ENCODE results near the gene TNFRSF25. TPM values are rescaled to one million over a fixed set of nuclear protein-coding genes. Genes with fewer than 3 reads are reported as not detected.

The TNFRSF25 gene
- total RNA-seq, 1 donor from 2014 or later: 20.5 TPM

- TF ChIP-seq CTCF (IDR thresholded peaks at IDR 0.05; ENCODE audit: insufficient read depth, low read length, severe bottlenecking): no peak
- no peak overlapping the region for H3K4me3 ChIP-seq (ENCODE audit: low read depth, low read length)
Measured at GRCh38 chr1:6491966-6492365, 26.0 kb upstream of the TNFRSF25 start.

GRCh38 chr1:6491480-6491962, 25.5 kb upstream of the TNFRSF25 start, which contains the start of gene PLEKHG5:
TSS of gene PLEKHG5 (minus strand) at chr1:6491667. CDS start at chr1:6477571, 14,096 bp downstream.
- Histone ChIP-seq H3K27me3 (ENCODE audit: control insufficient read depth, insufficient read depth, low read length) (no peaks in the 10 kb centered on the region), H3K4me3 (ENCODE audit: low read depth, low read length) (peak within 1 kb of the TSS; percentile 98), H3K36me3 (ENCODE audit: control insufficient read depth, insufficient read depth, low read length) (peaks cover 6% of the 10 kb centered on the region)
- no peak for TF ChIP-seq CTCF (IDR thresholded peaks at IDR 0.05; ENCODE audit: insufficient read depth, low read length, severe bottlenecking)
- DNase-seq (ENCODE audit: low read depth) (peak; percentile 98), FAIRE-seq (peak; percentile 50)

More at GRCh38 chr1:6491966-6492365, 26.0 kb upstream of the TNFRSF25 start:
- FAIRE-seq: no peak
- Histone ChIP-seq H3K27me3 (ENCODE audit: control insufficient read depth, insufficient read depth, low read length) (no peaks in the 10 kb centered on the region), H3K36me3 (ENCODE audit: control insufficient read depth, insufficient read depth, low read length) (peaks cover 6% of the 10 kb centered on the region)
- no peak for DNase-seq (ENCODE audit: low read depth)

- peaks cover 6% of the 10 kb centered on the region for H3K36me3 ChIP-seq (ENCODE audit: control insufficient read depth, insufficient read depth, low read length)
- no peaks in the 10 kb centered on the region for H3K27me3 ChIP-seq (ENCODE audit: control insufficient read depth, insufficient read depth, low read length)
- H3K4me3 ChIP-seq (ENCODE audit: low read depth, low read length): peak overlapping the region; percentile 98
- no peak for FAIRE-seq
- DNase-seq (ENCODE audit: low read depth): no peak
- TF ChIP-seq CTCF (IDR thresholded peaks at IDR 0.05; ENCODE audit: insufficient read depth, low read length, severe bottlenecking): no peak
Measured at GRCh38 chr1:6491081-6491449, 25.1 kb upstream of the TNFRSF25 start.

- H3K36me3 ChIP-seq (ENCODE audit: control insufficient read depth, insufficient read depth, low read length): peaks cover 6% of the 10 kb centered on the region
- H3K4me3 ChIP-seq (ENCODE audit: low read depth, low read length): peak overlapping the region; percentile 98
- no peaks in the 10 kb centered on the region for H3K27me3 ChIP-seq (ENCODE audit: control insufficient read depth, insufficient read depth, low read length)
- DNase-seq (ENCODE audit: low read depth) (peak; percentile 49), FAIRE-seq (no peak)
- TF ChIP-seq CTCF (IDR thresholded peaks at IDR 0.05; ENCODE audit: insufficient read depth, low read length, severe bottlenecking): no peak
Measured at GRCh38 chr1:6490181-6491080, 24.5 kb upstream of the TNFRSF25 start.

- FAIRE-seq (no peak), DNase-seq (ENCODE audit: low read depth) (peak; percentile 77)
- peak overlapping the region; percentile 98 for H3K4me3 ChIP-seq (ENCODE audit: low read depth, low read length)
- peak; percentile 95 for TF ChIP-seq CTCF (IDR thresholded peaks at IDR 0.05; ENCODE audit: insufficient read depth, low read length, severe bottlenecking)
- peaks cover 6% of the 10 kb centered on the region for H3K36me3 ChIP-seq (ENCODE audit: control insufficient read depth, insufficient read depth, low read length)
- no peaks in the 10 kb centered on the region for H3K27me3 ChIP-seq (ENCODE audit: control insufficient read depth, insufficient read depth, low read length)
Measured at GRCh38 chr1:6489799-6490180, 23.8 kb upstream of the TNFRSF25 start.
